Loucy (cell line): ENCODE data around the gene TRDMT1.

ENCODE experiments used
- H2AFZ ChIP-seq: fragments of 200-600 bp; sonication (generic); 2 replicates; pipeline ENCODE4 v1.6.0; 2016; ENCODE audit warnings: antibody characterized with exemption, mild to moderate bottlenecking, low read length, moderate library complexity
- H3F3A ChIP-seq: fragments of 200-600 bp; 2 replicates; pipeline ENCODE4 v1.6.0; 2016; ENCODE audit warnings: antibody characterized with exemption, low read depth, mild to moderate bottlenecking
- H3K27me3 ChIP-seq: fragments of 200-600 bp; sonication (generic); 2 replicates; pipeline ENCODE4 v1.6.1; 2014; ENCODE audit warnings: low read length, mild to moderate bottlenecking; ENCODE audit not compliant: insufficient read depth, poor library complexity, severe bottlenecking
- H3K36me3 ChIP-seq: fragments of 200-600 bp; sonication (generic); 2 replicates; pipeline ENCODE4 v1.6.1; 2016; ENCODE audit warnings: low read length; ENCODE audit not compliant: insufficient read depth
- H3K4me1 ChIP-seq: fragments of 200-600 bp; sonication (generic); 2 replicates; pipeline ENCODE4 v1.5.1; 2014; ENCODE audit warnings: low read length, mild to moderate bottlenecking; ENCODE audit not compliant: insufficient read depth, poor library complexity, severe bottlenecking
- H3K4me2 ChIP-seq: fragments of 200-600 bp; sonication (generic); 2 replicates; pipeline ENCODE4 v1.6.0; 2014; ENCODE audit warnings: antibody characterized with exemption, low read length, low read depth, mild to moderate bottlenecking; ENCODE audit not compliant: poor library complexity, severe bottlenecking
- H3K4me3 ChIP-seq: fragments of 200-600 bp; sonication (generic); 2 replicates; pipeline ENCODE4 v1.5.1; 2014; ENCODE audit warnings: low read length, mild to moderate bottlenecking, mixed read lengths; ENCODE audit not compliant: poor library complexity, severe bottlenecking
- H3K79me2 ChIP-seq: fragments of 200-600 bp; sonication (generic); 2 replicates; pipeline ENCODE4 v1.6.1; 2014; ENCODE audit warnings: low read length; ENCODE audit not compliant: insufficient read depth
- H3K9ac ChIP-seq: fragments of 200-600 bp; sonication (generic); 2 replicates; pipeline ENCODE4 v1.6.0; 2014; ENCODE audit warnings: mild to moderate bottlenecking, low read depth, low read length, moderate library complexity; ENCODE audit not compliant: poor library complexity, severe bottlenecking
- H3K9me2 ChIP-seq: fragments of 200-600 bp; sonication (generic); replicated peaks from 2 replicates; pipeline ENCODE4 v1.6.1; 2016; ENCODE audit warnings: low read depth, low read length, mixed read lengths
- H3K9me3 ChIP-seq: fragments of 200-600 bp; sonication (generic); 2 replicates; pipeline ENCODE4 v1.6.1; 2014; ENCODE audit warnings: mild to moderate bottlenecking, antibody characterized with exemption, low read length, low read depth; ENCODE audit not compliant: insufficient read depth
- H4K20me1 ChIP-seq: fragments of 200-600 bp; sonication (generic); 2 replicates; pipeline ENCODE4 v1.6.0; 2014; ENCODE audit warnings: antibody characterized with exemption, low read length, mild to moderate bottlenecking; ENCODE audit not compliant: insufficient read depth, poor library complexity, severe bottlenecking
- EZH2phosphoT487 ChIP-seq: fragments of 200-600 bp; IDR thresholded peaks from 2 replicates; pipeline ENCODE4 v1.6.1; 2018; ENCODE audit warnings: antibody characterized with exemption, mild to moderate bottlenecking, moderate library complexity, borderline replicate concordance
- TF ChIP-seq, protein P1 (sequence below): fragments of 200-600 bp; sonication (generic); conservative IDR thresholded peaks from 2 replicates; pipeline ENCODE4 v1.5.1; 2014; ENCODE audit warnings: mild to moderate bottlenecking, antibody characterized with exemption, low read length

TRDMT1 gene

GRCh38 chr10:17169803-17170202, 31.7 kb downstream of the TRDMT1 start:
- Histone ChIP-seq H3K4me1 (peaks cover 20% of the 10 kb centered on the region), H3K4me3 (no peak overlapping the region), H3K9me2 (no peaks in the 10 kb centered on the region), H3F3A (no peaks in the 10 kb centered on the region), H3K27me3 (no peaks in the 10 kb centered on the region), H3K79me2 (no peaks in the 10 kb centered on the region), H2AFZ (no peak overlapping the region), H3K9me3 (no peaks in the 10 kb centered on the region), H3K4me2 (no peak overlapping the region), H3K36me3 (no peaks in the 10 kb centered on the region), H4K20me1 (no peaks in the 10 kb centered on the region), H3K9ac (no peak overlapping the region)
- no peak for TF ChIP-seq EZH2phosphoT487

DNA sequence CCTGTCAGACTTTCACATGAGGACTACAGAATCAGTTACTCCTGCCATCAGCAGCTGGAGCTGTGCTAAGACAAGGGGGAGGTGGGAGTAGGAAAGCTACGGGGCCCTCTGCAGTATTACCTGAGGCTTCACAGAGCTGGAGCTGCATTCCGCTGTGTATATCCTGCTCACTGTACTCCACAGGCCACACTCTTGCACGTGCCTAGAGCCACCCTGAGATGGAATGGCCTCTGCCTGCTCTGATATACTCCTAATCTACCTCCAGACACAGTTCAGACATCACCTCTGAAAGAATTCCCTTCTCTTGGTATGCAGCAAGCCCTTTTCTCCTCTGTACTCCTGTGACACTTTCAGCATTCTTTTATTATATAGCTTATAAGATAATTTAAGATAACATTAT, 34.8 kb downstream of the TRDMT1 start:
- Histone ChIP-seq H3K79me2 (no peaks in the 10 kb centered on the region), H3K9ac (no peak overlapping the region), H3K4me3 (no peak overlapping the region), H3F3A (no peaks in the 10 kb centered on the region), H3K4me1 (peaks cover 17% of the 10 kb centered on the region), H3K9me3 (no peaks in the 10 kb centered on the region), H3K4me2 (no peak overlapping the region), H3K27me3 (no peaks in the 10 kb centered on the region), H3K9me2 (no peaks in the 10 kb centered on the region), H2AFZ (no peak overlapping the region), H3K36me3 (no peaks in the 10 kb centered on the region), H4K20me1 (no peaks in the 10 kb centered on the region)
- TF ChIP-seq, protein P1, sequence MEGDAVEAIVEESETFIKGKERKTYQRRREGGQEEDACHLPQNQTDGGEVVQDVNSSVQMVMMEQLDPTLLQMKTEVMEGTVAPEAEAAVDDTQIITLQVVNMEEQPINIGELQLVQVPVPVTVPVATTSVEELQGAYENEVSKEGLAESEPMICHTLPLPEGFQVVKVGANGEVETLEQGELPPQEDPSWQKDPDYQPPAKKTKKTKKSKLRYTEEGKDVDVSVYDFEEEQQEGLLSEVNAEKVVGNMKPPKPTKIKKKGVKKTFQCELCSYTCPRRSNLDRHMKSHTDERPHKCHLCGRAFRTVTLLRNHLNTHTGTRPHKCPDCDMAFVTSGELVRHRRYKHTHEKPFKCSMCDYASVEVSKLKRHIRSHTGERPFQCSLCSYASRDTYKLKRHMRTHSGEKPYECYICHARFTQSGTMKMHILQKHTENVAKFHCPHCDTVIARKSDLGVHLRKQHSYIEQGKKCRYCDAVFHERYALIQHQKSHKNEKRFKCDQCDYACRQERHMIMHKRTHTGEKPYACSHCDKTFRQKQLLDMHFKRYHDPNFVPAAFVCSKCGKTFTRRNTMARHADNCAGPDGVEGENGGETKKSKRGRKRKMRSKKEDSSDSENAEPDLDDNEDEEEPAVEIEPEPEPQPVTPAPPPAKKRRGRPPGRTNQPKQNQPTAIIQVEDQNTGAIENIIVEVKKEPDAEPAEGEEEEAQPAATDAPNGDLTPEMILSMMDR = no peak
- no peak for TF ChIP-seq EZH2phosphoT487

DNA sequence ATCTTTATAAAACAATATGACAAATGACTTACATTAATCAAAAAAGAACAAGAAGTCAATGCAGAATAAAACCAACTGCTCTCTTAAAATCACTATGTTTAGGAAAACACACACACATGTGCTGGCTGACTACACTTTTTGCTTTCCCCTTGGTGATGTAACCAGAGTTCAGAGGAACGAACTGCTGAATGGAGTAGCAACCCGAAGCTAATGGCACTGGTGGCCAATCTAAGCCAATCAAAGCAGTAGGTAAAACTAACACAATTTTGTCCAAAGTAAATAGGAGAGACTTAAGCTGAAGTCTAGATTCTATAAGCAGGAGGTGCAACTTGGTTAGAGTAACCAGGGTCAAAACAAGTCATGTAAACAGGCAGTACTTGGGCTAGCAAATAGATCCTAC, 38.6 kb downstream of the TRDMT1 start:
- Histone ChIP-seq H4K20me1 (no peaks in the 10 kb centered on the region), H3K9ac (no peak overlapping the region), H3F3A (no peaks in the 10 kb centered on the region), H3K4me3 (no peak overlapping the region), H3K9me2 (no peaks in the 10 kb centered on the region), H3K4me1 (no peaks in the 10 kb centered on the region), H2AFZ (no peak overlapping the region), H3K9me3 (no peaks in the 10 kb centered on the region), H3K27me3 (no peaks in the 10 kb centered on the region), H3K36me3 (no peaks in the 10 kb centered on the region), H3K4me2 (no peak overlapping the region), H3K79me2 (no peaks in the 10 kb centered on the region)
- TF ChIP-seq EZH2phosphoT487 = no peak
- TF ChIP-seq, protein P1 = no peak

DNA sequence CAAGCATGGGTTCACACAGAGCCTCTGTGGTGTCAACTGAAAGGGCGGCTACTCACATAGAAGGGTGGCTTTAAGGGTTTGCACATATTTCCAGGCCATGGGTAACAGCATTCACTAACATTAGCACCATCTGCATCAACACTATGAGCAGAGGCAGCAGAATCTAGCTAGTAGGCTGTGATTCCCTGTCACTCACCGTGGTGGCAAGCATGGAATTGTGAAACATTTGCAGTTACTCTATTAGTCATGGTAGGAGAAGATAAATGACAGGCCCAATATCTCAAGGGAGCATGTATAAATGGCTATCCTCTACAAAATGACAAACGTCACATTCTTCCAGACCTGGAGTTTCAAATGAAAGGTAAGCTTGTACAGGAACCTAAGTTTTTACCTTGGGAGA, 39.7 kb downstream of the TRDMT1 start:
- no peaks in the 10 kb centered on the region for H3K27me3 ChIP-seq
- H3F3A ChIP-seq = no peaks in the 10 kb centered on the region
- H3K4me3 ChIP-seq = no peak overlapping the region

More for the DNA sequence above, 39.7 kb downstream of the TRDMT1 start:
- Histone ChIP-seq H4K20me1 (no peaks in the 10 kb centered on the region), H3K9me2 (no peaks in the 10 kb centered on the region), H3K4me1 (no peaks in the 10 kb centered on the region), H3K4me2 (no peak overlapping the region), H3K79me2 (no peaks in the 10 kb centered on the region), H3K9ac (no peak overlapping the region), H3K36me3 (no peaks in the 10 kb centered on the region), H2AFZ (no peak overlapping the region), H3K9me3 (no peaks in the 10 kb centered on the region)
- TF ChIP-seq EZH2phosphoT487 = no peak
- TF ChIP-seq, protein P1 = no peak
